Activated CD4-positive, CD25-positive, alpha-beta regulatory T cell treated with anti-CD3 and anti-CD28 coated beads, Interleukin-2, amount 50 U/mL, for 72 hours (primary cell): ENCODE results near the gene SELP.
"Not testable (repeated sequence)": the region's sequence is repeated elsewhere in the genome, so short reads cannot be mapped to it uniquely, and the experiment has no call there.

Source experiments
- DNase-seq: peaks from one replicate; pipeline ENCODE4 v3.0.0; 2021

SELP gene

GRCh38 chr1:169630006-169630405, at the start of gene SELP:
SELP (minus strand) TSS chr1:169630124; CDS start chr1:169630074, 50 bp downstream.
- DNase-seq, result no peak

DNA sequence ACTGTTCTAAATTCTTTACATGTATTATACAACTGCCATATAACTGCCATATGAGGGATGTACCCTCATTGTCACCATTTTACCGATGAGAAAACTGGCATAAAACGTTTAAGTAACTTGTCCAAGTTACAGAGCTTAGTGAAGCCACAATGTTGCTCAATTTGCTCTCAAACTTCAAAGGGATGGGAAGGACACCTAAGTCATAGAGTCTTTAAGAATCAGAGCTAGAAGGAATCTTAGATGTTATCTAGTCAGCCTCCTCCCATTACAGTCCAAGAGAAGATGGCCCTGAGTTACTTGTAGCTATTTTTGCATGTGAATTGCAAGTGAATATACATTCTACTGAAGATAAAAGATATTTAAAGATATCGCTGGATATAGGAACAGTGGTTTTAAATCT, 49.8 kb upstream of the SELP start:
- DNase-seq, result no peak

DNA sequence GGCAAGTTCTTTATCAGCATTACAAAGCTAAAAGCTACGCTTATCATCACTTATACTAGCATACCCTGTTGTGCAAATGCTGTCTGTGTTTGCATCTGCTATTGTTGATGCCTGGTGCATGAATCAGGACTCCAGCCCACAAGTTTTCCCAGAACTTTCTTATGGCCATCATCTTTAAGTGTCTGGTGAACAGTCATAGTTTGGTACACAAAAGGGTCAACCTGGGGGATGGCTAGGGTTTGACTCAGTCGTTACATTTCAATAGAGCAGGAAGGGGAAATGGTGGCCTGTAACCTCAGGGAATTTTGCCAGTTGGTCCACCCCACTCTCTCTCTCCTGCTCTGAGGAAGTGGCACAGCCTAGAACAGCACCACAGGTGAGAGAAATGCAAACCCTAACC, 46.1 kb upstream of the SELP start:
- DNase-seq, result no peak

GRCh38 chr1:169670836-169671235, 40.9 kb upstream of the SELP start:
- DNase-seq, result no peak

- not testable (repeated sequence) for DNase-seq
Measured at GRCh38 chr1:169670244-169670643, 40.3 kb upstream of the SELP start.

DNA sequence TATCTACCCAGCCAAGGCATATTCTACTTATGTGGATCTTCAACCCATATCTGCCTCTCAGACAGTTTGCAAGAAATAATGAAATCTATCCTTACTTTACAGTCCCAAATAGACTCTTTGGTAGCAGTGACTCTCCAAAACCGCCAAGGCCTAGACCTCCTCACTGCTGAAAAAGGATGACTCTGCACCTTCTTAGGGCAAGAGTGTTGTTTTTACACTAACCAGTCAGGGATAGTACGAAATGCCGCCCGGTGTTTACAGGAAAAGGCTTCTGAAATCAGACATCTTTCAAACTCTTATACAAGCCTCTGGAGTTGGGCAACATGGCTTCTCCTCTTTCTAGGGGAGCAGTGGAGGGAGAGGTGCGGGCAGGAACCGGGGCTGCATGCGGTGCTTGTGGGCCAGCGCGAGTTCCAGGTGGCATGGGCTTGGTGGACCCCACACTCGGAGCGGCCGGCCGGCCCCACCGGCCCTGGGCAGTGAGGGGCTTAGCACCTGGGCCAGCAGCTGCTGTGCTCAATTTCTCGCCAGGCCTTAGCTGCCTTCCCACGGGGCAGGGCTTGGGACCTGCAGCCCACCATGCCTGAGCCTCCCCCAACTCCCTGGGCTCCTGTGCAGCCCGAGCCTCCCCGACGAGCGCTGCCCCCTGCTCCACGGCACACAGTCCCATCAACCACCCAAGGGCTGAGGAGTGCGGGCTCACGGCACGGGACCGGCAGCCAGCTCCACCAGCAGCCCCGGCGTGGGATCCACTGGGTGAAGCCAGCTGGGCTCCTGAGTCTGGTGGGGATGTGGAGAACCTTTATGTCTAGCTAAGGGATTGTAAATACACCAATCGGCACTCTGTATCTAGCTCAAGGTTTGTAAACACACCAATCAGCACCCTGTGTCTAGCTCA, 38.0 kb upstream of the SELP start:
- DNase-seq, result not testable (repeated sequence)

GRCh38 chr1:169667227-169667639, 37.3 kb upstream of the SELP start:
- not testable (repeated sequence) for DNase-seq

DNA sequence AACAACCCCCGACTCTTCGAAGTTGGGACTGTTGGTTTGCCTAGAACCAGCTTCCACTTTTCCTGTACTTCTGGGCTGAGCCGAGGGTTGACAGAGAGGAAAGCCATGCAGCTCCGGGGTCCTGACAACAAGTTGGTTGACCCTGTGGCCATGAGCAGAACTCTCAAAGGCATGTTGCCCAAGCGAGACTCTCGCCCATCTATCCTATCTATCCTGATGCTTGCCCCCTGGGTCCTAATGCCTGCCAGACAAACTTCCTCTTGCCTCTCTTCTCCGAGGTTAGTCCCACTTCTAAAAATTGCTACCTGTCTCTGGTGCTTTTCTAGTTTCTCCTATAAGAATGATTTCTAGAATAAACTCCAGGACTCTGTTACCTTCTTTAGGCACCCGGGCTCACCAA, 32.8 kb upstream of the SELP start:
- not testable (repeated sequence) for DNase-seq

GRCh38 chr1:169661066-169661465, 31.1 kb upstream of the SELP start:
- DNase-seq, result not testable (repeated sequence)

DNA sequence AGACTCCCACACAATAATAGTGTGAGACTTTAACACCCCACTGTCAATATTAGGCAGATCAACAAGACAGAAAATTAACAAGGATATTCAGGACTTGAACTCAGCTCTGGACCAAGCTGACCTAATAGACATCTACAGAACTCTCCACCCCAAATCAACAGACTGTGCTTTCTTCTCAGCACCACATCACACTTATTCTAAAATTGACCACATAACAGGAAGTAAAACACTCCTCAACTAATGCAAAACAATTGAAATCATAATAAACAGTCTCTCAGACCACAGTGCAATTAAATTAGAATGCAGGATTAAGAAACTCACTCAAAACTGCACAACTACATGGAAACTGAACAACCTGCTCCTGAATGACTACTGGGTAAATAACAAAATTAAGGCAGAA, 28.9 kb upstream of the SELP start:
- not testable (repeated sequence) for DNase-seq

DNA sequence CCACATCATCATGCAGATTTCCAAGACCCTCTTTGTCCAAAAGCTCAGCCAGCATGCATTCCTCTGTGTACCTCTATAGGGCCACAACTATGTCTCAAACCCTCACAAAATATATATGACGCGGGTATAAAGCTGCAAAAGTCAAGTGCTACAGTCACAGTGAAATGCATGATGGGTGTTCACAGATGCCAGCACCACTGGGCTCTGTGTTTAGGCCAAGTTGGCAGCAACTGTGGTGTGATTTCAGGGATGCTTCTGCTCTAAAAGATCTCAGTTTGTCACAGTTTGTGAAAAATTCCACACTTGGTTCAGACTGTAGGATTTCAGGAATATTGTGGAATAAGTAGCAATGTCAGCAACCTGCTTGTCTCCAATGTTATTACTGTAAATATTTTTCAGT, 23.9 kb upstream of the SELP start:
- no peak for DNase-seq

DNA sequence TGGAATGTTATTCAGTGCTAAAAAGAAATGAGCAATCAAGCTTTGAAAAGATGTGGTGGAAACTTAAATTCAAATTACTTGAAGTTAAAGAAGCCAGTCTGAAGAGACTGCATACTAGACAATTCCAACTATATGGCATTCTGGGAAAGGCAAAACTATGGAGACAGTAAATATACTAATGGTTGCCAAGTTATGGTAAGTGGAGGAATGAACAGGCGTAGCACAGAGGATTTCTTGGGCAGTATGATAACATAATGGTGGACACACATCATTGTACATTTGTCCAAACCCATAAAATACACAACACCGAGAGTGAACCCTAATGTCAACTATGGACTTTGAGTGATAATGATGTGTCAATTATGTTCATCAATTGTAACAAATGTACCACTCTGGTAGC, 21.1 kb upstream of the SELP start:
- DNase-seq, result no peak

DNA sequence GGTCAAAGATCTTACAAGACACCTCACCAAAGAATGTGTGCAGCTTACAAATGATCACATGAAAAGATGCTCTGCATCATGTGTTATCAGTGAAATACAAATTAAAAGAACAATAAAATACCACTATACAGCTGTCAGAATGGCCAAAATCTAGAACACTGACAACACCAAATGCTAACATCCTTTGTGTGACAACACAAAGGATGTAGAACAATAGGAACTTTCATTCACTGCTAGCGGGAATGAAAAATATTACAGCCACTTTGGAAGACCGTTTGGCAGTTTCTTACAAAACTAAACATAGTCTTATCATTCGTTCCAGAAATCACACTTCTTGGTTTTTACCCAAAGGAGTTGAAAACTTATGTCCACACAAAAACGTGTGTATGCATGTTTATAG, 20.6 kb upstream of the SELP start:
- no peak for DNase-seq

DNA sequence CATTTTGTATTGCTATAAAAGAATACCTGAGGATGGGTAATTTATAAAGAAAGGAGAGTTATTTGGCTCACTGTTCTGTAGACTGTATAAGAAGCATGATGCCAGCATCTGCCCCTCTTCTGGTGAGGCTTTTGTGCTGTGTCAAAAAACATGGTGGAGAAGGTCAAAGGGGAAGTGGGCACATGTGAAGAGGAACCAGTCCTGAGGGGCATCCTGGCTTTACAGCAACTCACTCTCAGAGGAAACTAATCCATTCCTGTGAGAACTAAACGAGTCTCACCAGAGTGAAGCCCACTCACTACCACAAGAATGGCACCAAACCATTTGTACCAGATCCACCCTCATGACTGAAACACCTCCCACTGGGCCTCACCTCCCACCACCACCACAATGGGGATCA, 18.8 kb upstream of the SELP start:
- no peak for DNase-seq

DNA sequence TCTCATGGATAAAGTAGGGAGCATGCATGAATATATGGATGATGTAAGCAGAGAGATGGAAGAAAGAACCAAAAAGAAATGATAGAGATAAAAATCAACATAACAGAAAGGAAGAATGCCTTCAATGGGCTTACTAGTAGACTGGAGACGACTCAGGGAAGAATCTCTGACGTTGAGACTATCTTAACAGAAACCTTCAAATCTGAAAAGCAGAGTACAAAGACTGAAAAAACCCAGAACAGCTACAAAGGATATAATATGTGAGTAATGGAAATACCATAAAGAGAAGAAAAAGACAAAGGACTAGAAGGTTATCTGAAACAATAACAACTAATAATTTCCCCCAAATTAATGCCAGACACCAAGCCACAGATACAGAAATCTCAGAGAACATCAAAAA, 18.3 kb upstream of the SELP start:
- no peak for DNase-seq

DNA sequence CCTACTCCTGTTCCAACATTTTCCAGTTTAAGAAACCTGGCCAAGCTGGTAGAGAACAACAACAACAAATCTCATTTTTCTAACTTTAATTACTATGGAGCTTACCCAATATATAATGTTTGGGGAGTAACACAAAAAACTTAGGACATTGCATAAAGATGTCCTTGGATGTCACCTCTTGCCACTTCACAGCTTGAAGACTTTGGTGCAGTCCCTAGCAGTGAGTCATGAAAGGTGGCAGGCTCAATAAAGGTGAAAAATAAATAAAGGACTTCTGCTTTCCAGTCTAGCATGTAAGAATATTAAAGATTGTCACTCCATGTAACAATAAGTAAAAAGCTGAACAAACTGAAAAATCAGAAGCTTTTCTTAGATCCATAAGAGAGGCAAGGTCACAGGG, 17.6 kb upstream of the SELP start:
- no peak for DNase-seq

DNA sequence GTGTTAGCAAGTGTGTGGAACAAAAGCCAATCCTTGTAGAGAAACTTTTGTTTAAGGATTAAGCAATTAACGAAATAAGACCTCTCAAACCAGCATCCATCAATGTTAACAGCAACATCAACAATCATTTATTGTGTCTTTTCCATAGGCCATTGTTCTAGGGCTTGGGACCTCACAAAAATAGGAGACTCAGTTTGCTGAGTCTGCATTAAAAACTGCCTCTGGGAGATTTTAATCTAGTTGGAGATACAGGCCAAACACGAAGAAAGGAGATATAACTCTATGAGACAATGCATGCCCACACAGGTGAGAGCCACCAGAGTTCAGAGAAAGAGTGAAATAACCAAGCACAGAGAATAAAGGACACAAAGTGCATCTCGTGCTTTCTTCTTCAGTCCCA, 14.4 kb upstream of the SELP start:
- no peak for DNase-seq

- DNase-seq, result no peak
Measured at GRCh38 chr1:169634877-169635276, 5.0 kb upstream of the SELP start.

- no peak for DNase-seq
Measured at GRCh38 chr1:169634145-169634544, 4.2 kb upstream of the SELP start.

DNA sequence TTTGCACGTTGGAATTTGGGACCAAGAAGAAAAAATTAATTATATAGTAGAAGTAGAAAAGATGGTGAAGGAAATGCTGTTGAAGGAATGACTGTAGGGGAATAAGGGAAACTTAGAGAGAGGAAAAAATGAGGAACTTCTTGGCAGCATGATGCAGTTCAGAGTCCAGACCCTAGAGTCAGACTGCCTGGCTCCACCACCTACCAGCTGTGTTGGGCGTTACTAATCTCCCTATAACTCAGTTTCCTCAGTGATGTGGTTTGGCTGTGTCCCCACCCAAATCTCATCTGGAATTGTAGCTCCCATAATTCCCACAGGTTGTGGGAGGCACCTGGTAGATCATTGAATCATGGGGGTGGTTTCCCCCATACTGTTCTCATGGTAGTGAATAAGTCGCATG, 1.3 kb upstream of the SELP start:
- DNase-seq, result no peak

DNA sequence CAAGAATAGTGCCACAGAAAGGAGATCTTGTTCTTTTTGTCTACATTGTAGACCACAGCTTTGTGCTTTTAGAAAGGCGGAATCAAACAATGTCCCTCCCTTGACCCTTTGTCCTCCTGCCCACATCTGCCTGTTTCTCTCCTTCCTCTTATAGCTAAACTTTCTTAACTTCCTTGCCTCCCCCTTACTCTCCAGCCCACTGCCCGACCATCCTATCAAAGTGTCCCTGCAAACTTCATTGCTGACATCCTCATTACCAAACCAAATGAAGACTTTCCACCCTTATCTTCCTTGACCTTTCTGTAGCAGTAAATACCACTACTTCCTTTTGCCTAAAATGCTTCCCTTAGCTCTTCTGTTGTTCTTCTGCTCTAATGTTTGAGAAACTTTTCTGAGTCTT, 5.0 kb downstream of the SELP start:
- no peak for DNase-seq

- DNase-seq, result no peak
Measured at GRCh38 chr1:169624122-169624521, 5.8 kb downstream of the SELP start.

- DNase-seq, result no peak
Measured at GRCh38 chr1:169623132-169623926, 6.6 kb downstream of the SELP start.

DNA sequence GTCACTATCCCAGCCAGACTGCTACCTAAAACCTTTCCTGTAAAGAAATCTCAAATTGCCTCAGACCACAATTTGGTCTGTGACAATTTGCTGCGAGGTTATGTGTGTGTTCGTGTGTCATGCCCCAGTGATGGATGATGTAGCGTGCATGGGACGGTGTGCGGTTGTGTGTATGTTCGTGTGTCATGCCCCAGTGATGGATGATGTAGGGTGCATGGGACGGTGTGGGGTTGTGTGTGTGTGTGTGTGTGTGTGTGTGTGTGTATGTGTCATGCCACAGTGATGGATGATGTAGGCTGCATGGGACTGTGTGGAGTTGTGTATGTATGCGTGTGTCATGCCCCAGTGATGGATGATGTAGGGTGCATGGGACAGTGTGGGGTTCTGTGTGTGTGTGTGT, 9.4 kb downstream of the SELP start:
- no peak for DNase-seq
